Measurements from ENCODE around the gene ZFYVE27.

The ZFYVE27 gene

DNA sequence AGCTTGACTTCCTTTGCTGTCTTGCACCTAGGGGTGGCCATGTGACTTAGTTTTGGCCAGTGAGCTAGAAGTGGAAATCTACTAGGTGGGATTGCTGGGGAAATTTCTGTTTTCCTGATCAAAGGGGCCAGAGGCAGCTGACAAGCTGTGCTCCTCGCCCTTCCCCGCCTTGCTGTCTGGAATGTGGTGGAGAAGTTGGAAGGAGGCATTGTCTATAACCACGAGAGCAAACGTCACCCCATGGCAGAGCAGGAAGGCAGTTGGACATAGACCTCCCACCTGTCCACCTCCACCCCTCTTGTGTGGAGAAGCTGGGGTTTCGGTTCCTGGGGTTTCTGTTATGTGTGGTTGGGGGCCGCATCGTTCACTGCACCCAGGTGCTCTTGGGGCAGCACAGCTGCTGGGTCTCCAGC, 27.6 kb downstream of the ZFYVE27 start:
- peaks cover 8% of the 10 kb centered on the region for H3K27me3 Mint-ChIP-seq
- intact Hi-C loops (cut with micrococcal nuclease): no loop called here
- no peaks in the 10 kb centered on the region for H3K9me3 Mint-ChIP-seq
- peaks cover 15% of the 10 kb centered on the region for H3K4me1 Mint-ChIP-seq (ENCODE audit: low read depth)
- no peak overlapping the region for H3K4me3 Mint-ChIP-seq
- no peak overlapping the region for H3K27ac Mint-ChIP-seq
- H3K36me3 Mint-ChIP-seq (ENCODE audit: low read depth): peaks cover 35% of the 10 kb centered on the region

DNA sequence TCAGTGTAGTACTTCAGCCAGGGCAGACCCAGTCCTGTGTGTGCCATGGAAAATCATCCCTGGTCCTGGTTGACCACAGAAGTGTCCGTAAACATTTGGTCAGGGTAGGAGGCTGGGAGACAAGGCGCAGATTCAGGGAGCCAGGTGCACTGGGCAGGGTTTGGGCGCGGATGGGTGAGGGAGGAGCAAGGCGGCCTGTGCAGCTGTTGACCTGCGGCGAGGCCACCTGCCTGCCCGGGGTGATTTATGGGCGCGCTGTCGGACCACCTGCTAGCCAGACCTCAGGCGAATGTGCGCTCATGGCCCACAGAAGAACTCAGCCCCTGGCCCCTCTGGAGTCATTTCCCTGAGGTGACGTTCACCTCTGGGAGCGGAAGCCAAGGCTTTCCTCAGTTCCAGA, 28.3 kb downstream of the ZFYVE27 start:
- Mint-ChIP-seq H3K36me3 (ENCODE audit: low read depth) (peaks cover 28% of the 10 kb centered on the region), H3K4me1 (ENCODE audit: low read depth) (peaks cover 21% of the 10 kb centered on the region), H3K9me3 (no peaks in the 10 kb centered on the region), H3K4me3 (no peak overlapping the region), H3K27me3 (peaks cover 15% of the 10 kb centered on the region), H3K27ac (no peak overlapping the region)
- intact Hi-C loops (cut with micrococcal nuclease): no loop called here

DNA sequence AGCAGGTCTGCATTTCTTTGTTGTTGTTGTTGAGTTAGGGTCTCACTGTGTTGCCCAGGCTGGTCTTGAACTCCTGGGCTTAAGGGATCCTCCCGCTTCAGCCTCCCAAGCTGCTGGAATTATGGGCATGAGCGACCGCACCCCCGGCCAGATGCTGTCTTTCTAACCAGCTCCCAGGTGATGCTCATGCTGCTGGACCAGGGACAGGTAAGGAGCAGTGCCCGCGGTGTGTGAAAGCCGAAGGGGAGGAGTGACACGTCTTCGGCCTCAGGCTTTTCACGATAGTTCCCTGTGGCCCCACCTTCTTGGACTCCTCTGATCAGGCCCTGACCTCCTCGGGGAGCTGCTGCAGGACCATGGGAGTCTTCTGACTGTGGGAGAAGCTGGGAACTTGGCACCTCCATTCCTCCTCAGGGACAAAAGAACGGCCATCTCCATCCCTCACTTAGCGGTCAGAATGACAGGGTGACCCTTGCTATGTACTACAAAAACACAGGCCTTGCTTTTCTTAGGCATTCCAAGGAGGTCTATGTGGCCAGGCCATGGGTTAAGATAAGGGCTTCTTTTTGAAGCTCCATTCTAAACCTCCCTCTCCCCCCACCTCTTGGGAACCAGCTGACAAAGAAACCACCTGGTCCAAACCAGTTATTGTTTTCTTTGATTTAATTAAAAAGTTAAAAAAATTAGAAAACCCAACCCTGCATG, 29.3 kb downstream of the ZFYVE27 start:
- Mint-ChIP-seq H3K4me1 (ENCODE audit: low read depth) (peaks cover 32% of the 10 kb centered on the region), H3K4me3 (no peak overlapping the region), H3K27ac (no peak overlapping the region), H3K36me3 (ENCODE audit: low read depth) (peaks cover 17% of the 10 kb centered on the region), H3K9me3 (no peaks in the 10 kb centered on the region), H3K27me3 (peaks cover 26% of the 10 kb centered on the region)
- intact Hi-C loops (cut with micrococcal nuclease): no loop called here

DNA sequence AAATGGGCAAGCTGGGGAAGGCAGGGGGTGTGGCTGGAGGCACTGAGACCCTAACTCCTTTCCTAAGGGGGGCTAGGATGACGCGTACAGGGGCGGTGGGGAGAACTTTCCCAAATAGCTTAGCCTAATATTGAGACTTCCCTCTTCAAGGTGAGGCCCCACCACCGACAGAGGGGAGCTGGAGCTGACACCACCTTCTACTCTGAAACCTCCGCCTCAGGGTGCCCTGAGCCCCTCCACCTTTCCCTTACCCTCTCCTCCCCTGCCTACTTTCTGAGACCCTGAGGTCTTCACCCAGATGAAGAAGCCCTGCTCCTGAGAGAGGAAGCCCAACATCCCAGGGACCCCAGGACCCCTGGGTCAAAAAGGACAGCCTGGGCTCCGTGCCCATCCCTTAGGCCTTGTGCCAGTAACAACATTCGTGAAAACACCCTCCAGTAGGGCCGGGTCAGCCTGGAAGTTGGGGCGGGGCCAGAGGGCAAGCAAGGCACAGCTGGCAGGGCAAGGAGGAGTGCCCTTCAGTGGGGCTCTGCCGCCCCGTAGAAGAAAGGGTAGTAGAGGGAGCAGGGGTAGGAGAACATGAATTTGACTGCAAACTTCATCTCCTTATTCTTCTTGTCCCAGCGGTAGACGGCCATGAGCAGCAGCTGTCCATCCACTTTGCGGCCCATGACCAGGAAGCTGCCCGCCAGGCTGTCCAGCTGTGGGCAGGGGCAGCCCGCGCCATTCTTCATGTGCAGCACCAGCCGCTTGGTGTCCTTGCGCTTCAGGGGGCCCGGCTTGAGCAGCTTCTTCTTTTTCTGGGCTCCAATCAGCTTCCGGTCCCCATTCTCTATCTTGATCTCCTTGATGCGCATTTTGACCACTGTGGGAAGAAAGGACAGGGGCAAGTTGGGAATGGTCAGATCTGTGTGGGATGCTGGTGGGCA, 30.3 kb downstream of the ZFYVE27 start:
- no peak overlapping the region for H3K4me3 Mint-ChIP-seq
- peaks cover 32% of the 10 kb centered on the region for H3K27me3 Mint-ChIP-seq
- peaks cover 7% of the 10 kb centered on the region for H3K36me3 Mint-ChIP-seq (ENCODE audit: low read depth)
- intact Hi-C loops (cut with micrococcal nuclease): no loop called here
- no peaks in the 10 kb centered on the region for H3K9me3 Mint-ChIP-seq
- H3K4me1 Mint-ChIP-seq (ENCODE audit: low read depth): peaks cover 39% of the 10 kb centered on the region
- no peak overlapping the region for H3K27ac Mint-ChIP-seq

DNA sequence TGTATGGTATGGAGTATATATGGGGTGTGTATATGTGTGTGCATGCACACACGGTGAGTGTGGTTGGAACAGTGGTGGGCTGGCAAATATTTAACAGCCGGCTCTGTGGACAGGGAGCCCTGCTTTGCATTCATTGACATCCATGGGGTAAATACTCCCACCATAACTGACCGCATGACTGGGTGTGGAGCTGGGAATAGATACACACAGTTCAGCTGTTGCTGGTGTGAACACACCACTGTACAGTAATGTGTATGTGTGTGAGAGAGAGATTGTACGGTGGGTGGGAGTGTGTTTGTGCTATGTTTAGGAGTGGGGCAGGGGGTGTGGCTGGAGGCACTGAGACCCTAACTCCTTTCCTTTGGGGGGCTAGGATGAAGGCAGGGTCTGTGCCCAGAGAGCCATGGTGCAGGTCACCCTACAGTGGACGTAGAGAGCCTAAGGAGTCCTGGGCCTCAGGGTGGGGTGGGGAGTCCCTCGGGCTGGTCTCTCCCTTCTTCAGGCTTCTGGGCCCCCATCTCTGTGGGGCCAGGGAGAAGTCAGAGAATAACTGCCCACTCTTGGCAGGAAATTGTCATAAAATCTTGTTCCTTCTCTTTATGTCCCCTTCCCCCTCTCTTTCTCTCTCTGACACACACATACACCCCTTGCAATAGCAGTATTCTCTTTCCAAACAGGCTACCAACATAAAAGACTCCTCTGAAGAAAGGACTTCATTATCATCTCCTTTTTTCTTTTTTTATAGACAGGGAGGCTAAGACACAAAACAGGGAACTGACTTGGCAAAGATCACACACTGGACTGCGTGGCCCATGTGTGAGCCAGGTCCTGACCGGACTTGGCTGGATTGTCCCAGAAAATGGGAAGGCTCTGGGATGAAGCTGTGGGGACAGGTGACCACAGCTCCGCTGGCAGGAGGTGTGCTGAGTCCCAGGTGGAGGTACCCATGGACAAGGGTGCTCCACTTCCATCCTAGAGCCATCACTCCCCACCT, 31.7 kb downstream of the ZFYVE27 start:
- Mint-ChIP-seq H3K27me3 (peaks cover 46% of the 10 kb centered on the region), H3K9me3 (no peaks in the 10 kb centered on the region), H3K36me3 (ENCODE audit: low read depth) (no peaks in the 10 kb centered on the region), H3K27ac (no peak overlapping the region), H3K4me3 (no peak overlapping the region), H3K4me1 (ENCODE audit: low read depth) (peaks cover 40% of the 10 kb centered on the region)
- intact Hi-C loops (cut with micrococcal nuclease): no loop called here

DNA sequence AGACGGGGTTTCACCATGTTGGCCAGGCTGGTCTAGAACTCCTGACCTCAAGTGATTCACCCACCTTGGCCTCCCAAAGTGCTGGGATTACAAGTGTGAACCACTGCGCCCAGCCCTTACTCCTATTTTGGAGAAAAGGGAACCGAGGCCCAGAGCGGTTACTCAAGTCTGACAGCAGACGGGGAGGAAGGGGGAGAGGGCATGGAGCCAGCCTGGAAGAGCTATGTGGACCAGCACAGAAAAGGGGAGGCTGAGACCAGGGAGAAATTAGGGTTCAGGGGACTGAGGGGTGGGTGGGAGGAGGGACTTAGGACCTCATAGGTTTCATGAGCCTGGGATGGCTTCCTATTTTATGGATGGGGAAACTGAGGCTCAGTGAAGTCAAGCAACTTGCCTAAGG, 33.3 kb downstream of the ZFYVE27 start:
- Mint-ChIP-seq H3K4me1 (ENCODE audit: low read depth) (peaks cover 40% of the 10 kb centered on the region), H3K9me3 (no peaks in the 10 kb centered on the region), H3K36me3 (ENCODE audit: low read depth) (no peaks in the 10 kb centered on the region), H3K27me3 (peaks cover 60% of the 10 kb centered on the region), H3K27ac (no peak overlapping the region), H3K4me3 (no peak overlapping the region)
- intact Hi-C loops (cut with micrococcal nuclease): no loop called here

DNA sequence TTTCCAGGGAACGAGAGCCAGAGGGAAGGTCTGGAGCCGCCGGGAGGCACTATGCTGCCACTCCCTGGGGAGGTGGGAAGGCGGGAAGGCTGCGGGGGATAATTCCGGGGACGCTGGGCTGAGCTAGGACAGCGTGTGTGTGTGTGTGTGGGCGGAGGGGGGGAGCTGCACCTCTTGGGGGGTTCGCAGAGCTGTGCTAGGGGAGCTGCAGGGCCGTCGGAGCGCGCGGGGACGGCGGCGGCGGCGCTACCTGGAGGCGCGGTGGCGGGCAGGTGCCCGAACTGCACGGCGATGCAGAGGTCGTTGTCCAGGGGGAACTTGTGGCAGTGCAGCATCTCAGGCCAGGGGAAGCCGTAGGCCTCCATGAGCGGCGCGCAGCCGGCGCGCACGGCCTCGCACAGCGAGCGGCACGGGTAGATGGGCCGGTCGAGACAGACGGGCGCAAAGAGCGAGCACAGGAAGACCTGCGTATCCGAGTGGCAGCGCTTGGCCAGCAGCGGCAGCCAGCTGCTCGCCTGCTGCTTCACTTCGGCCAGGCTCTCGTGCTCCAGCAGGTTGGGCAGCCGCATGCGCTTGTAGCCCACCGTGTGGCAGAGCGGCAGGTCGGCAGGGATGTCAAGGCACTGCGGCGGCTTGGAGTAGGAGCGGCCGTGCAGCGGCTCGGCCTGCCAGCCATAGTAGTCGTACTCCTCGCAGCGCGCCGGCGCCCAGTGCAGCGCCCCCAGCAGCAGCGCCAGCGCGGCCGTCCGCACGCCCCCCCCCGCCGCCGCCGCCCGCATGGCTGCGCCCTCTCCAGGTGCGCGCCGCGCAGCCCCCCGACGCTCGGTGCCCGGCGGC, 34.3 kb downstream of the ZFYVE27 start:
- Mint-ChIP-seq H3K36me3 (ENCODE audit: low read depth) (no peaks in the 10 kb centered on the region), H3K4me1 (ENCODE audit: low read depth) (peaks cover 40% of the 10 kb centered on the region), H3K27me3 (peaks cover 60% of the 10 kb centered on the region), H3K9me3 (no peaks in the 10 kb centered on the region), H3K27ac (no peak overlapping the region), H3K4me3 (peak overlapping the region; percentile 50)
- intact Hi-C loops (cut with micrococcal nuclease): no loop called here

DNA sequence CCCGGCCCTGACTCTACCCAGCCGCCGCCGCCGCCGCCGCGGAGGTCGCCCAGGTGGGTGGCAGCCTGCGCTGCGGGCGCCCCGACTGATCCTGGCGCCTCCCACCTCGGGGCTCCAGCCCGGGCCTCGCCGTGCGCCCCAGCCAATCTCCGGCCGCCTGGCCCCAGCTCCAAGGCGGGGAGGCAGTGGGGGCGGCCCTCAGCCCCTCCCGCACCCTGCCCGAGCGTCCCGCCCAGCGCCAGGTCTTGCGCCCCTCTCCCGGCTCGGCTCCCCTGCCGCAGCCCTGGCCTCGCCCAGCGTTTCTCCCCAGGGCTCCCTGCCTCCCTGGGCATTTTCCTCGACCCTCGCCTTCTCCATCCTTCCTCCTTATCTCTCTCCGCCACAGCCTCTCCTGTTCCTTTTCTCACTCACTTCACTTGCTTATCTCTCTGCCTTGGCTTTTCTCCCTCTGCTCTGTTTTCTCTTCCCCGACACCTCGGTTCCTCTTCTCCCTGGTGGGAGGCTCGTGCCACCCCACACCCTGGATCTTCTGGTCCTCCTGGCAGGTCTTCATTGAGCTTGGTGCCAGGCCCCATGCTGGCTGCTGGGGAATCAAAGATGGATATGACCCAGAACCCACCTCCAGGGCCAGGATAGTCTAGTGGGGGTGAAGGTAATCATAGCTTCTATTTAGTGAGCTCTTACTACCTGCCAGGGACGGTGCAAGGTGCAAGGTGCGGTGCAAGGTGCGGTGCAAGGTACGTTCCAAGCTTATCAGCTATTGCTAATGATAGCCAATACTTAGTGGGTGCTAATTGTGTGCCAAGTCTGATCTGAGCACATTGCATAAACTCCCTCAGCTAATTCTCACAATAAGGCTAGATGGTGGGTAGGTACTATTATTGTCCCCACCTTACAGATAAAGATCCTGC, 35.2 kb downstream of the ZFYVE27 start, which contains the start of gene SFRP5:
TSS of gene SFRP5 (minus strand) at position 87 of the 911 bp plus-strand sequence. CDS start 166 bp downstream, outside the sequence.
- intact Hi-C loops (cut with micrococcal nuclease): no loop called here
- no peak within 1 kb of the TSS for H3K27ac Mint-ChIP-seq
- peak within 1 kb of the TSS; percentile 50 for H3K4me3 Mint-ChIP-seq
- H3K27me3 Mint-ChIP-seq: peaks cover 60% of the 10 kb centered on the region
- peaks cover 40% of the 10 kb centered on the region for H3K4me1 Mint-ChIP-seq (ENCODE audit: low read depth)
- H3K9me3 Mint-ChIP-seq: no peaks in the 10 kb centered on the region
- no peaks in the 10 kb centered on the region for H3K36me3 Mint-ChIP-seq (ENCODE audit: low read depth)

DNA sequence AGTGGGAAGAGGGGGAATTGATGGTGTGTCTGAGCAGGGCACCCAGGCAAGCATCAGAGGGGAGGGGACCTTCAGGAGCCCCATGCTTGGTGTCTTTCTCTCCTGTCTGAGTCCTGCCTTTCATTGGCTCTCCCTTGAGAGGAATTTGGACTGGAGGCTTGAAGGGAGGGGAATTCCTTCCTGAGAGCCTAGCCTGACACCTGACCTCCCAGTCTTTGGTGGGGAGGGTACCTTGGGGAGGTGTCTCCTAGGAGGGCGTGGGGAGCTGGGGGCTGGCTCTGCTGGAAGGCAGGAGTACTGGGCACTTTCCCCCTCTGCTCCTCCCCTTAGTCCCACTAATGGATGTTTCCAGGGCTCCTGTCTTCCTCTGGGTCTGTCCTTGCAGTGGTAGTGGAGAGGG, 36.2 kb downstream of the ZFYVE27 start:
- Mint-ChIP-seq H3K9me3 (no peaks in the 10 kb centered on the region), H3K27me3 (peaks cover 59% of the 10 kb centered on the region), H3K36me3 (ENCODE audit: low read depth) (no peaks in the 10 kb centered on the region), H3K4me3 (no peak overlapping the region), H3K4me1 (ENCODE audit: low read depth) (peaks cover 40% of the 10 kb centered on the region), H3K27ac (no peak overlapping the region)
- intact Hi-C loops (cut with micrococcal nuclease): no loop called here

DNA sequence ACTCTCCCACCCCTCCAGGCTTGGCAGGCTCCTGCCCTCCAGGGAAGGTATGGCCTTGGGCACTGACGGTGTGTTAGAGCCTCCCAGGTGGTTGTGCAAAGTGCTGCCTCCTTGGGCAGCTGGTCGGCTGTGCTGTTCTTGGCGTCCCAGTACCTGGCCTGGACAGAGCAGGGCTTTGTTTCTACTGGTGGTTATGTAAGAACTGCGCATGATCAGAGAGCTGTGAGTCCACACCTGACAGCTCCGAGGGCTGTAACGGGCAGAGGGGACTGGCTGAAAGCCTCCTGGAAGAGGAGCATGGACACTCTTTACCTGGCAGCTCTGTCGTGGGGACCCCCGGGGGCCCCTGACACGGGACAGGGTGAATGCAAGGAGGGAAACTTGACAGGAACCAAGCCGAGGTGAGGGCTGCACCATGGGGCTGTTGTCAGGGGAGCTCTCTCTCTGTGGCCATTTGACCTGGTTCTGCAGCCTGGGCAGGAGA, 37.9 kb downstream of the ZFYVE27 start:
- Mint-ChIP-seq H3K9me3 (no peaks in the 10 kb centered on the region), H3K4me3 (no peak overlapping the region), H3K4me1 (ENCODE audit: low read depth) (peaks cover 23% of the 10 kb centered on the region), H3K27ac (no peak overlapping the region), H3K27me3 (peaks cover 52% of the 10 kb centered on the region), H3K36me3 (ENCODE audit: low read depth) (no peaks in the 10 kb centered on the region)
- intact Hi-C loops (cut with micrococcal nuclease): no loop called here

DNA sequence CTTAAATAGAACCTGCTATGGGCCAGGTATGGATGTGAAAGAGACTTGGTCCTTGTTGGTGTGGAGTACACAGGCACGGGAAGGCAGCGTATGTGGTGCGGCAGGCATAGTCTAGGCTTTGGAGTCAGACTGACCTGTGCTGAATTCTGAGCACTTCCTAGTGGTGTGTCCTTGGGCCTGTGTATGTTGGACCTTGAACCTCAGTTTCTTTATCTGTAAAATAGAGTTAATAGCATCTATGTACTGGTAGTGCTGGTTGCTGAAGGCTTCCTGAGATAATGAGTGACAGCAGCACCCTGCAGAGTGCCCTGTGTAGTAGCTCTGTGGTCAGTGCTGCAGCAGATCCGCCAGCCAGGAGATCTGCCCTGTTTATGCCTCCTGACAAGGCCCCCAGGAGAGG, 40.2 kb downstream of the ZFYVE27 start:
- Mint-ChIP-seq H3K4me1 (ENCODE audit: low read depth) (peaks cover 8% of the 10 kb centered on the region), H3K4me3 (no peak overlapping the region), H3K27me3 (peaks cover 38% of the 10 kb centered on the region), H3K27ac (no peak overlapping the region), H3K9me3 (no peaks in the 10 kb centered on the region), H3K36me3 (ENCODE audit: low read depth) (no peaks in the 10 kb centered on the region)
- intact Hi-C loops (cut with micrococcal nuclease): no loop called here
